CD4-positive, alpha-beta T cell treated with Interleukin-6 for 4 hours (primary cell): ENCODE results near the gene OGFOD1.

ENCODE experiments used
- DNase-seq: peaks from one replicate; pipeline ENCODE4 v3.0.0-alpha.2; 2020; ENCODE audit warnings: mixed read lengths

Gene OGFOD1

GRCh38 chr16:56428091-56428490 is 23.3 kb upstream of the OGFOD1 start:
- no peak for DNase-seq

- no peak for DNase-seq
Measured at GRCh38 chr16:56436258-56436657, 15.1 kb upstream of the OGFOD1 start.

GRCh38 chr16:56438038-56438437 is 13.3 kb upstream of the OGFOD1 start:
- DNase-seq: no peak

GRCh38 chr16:56447286-56447685 is 4.1 kb upstream of the OGFOD1 start:
- DNase-seq: no peak

GRCh38 chr16:56448005-56448404 is 3.3 kb upstream of the OGFOD1 start:
- DNase-seq: no peak

- no peak for DNase-seq
Measured at GRCh38 chr16:56450275-56450985, 924 bp upstream of the OGFOD1 start.

- peak; percentile 6 for DNase-seq
Measured at GRCh38 chr16:56451753-56452689, 667 bp downstream of the OGFOD1 start.

GRCh38 chr16:56457927-56458470 is 6.6 kb downstream of the OGFOD1 start:
- DNase-seq: no peak

- DNase-seq: no peak
Measured at GRCh38 chr16:56460101-56460500, 8.7 kb downstream of the OGFOD1 start.

- DNase-seq: no peak
Measured at GRCh38 chr16:56462064-56462796, 10.9 kb downstream of the OGFOD1 start.

GRCh38 chr16:56463153-56463552 is 11.8 kb downstream of the OGFOD1 start:
- no peak for DNase-seq

- no peak for DNase-seq
Measured at GRCh38 chr16:56466344-56466743, 15.0 kb downstream of the OGFOD1 start.

GRCh38 chr16:56468800-56469199 is 17.4 kb downstream of the OGFOD1 start:
- no peak for DNase-seq

- DNase-seq: no peak
Measured at GRCh38 chr16:56469748-56470147, 18.4 kb downstream of the OGFOD1 start.

GRCh38 chr16:56470232-56470631 is 18.9 kb downstream of the OGFOD1 start:
- DNase-seq: no peak

- DNase-seq: no peak
Measured at GRCh38 chr16:56470666-56471065, 19.3 kb downstream of the OGFOD1 start.

- DNase-seq: no peak
Measured at GRCh38 chr16:56475201-56475600, 23.8 kb downstream of the OGFOD1 start.

GRCh38 chr16:56477096-56477878 is 25.9 kb downstream of the OGFOD1 start:
- peak; percentile 5 for DNase-seq

GRCh38 chr16:56478281-56479049 is 27.1 kb downstream of the OGFOD1 start:
- no peak for DNase-seq

- no peak for DNase-seq
Measured at GRCh38 chr16:56479469-56479868, 28.1 kb downstream of the OGFOD1 start.

GRCh38 chr16:56480776-56481467 is 29.6 kb downstream of the OGFOD1 start:
- no peak for DNase-seq
